Pancreas (tissue), 10 donors: ENCODE data around the gene PRSS36. TPM values are rescaled to one million over a fixed set of nuclear protein-coding genes. Genes with fewer than 3 reads are reported as not detected.

Experiments
- ATAC-seq, 4 donors: fragments of 200-7000 bp; cut with Tn5 transposase; one replicate each; pipeline versions ENCODE4 v1.8.0 to v1.9.1; 2020; ENCODE audit warnings: mild to moderate bottlenecking in 4 of 4, moderate library complexity in 4 of 4
- DNase-seq, 6 donors: peaks; one replicate each; pipeline ENCODE4 v3.0.0-alpha.2; 2020
- FAIRE-seq: peaks from 2 replicates; lab custom pipeline; 2012; peaks lifted over from hg19 to GRCh38; lab: Jason Lieb, UNC
- H3K27ac ChIP-seq, 4 donors: fragments of 200-600 bp; sonication (generic); 1 replicate in 3 of 4; 2 replicates in 1 of 4; pipeline versions ENCODE4 v1.5.0 to v1.8.0; 2020
- H3K27me3 ChIP-seq, 4 donors: fragments of 200-600 bp; one replicate each; pipeline ENCODE4 v1.8.0; 2021
- H3K36me3 ChIP-seq, 3 donors: fragments of 200-600 bp; sonication (generic) in 1 of 3; one replicate each; pipeline versions ENCODE4 v1.5.0 to v1.8.0; 2020 to 2021
- H3K4me1 ChIP-seq, 3 donors: fragments of 200-600 bp; one replicate each; pipeline ENCODE4 v1.8.0; 2021
- H3K4me3 ChIP-seq, 4 donors: fragments of 200-600 bp; sonication (generic) in 2 of 4; one replicate each; pipeline versions ENCODE4 v1.5.0 to v1.8.0; 2020 to 2021
- H3K9me3 ChIP-seq, 4 donors: fragments of 200-600 bp; one replicate each; pipeline ENCODE4 v1.8.0; 2021
- WGBS, 2 donors: extraction: QIAGEN DNeasy Blood & Tissue Kit; methylation state at CpG; one replicate each; pipeline ENCODE4 v1.1.7; 2013; 5-methylcytosine and 5-hydroxymethylcytosine counted together
- intact Hi-C, 3 donors: fragments of 100-400 bp; cut with DNase I; formaldehyde crosslinking; loops; one replicate each; pipeline versions ENCODE4 v1.11.1 to v1.14.2; 2022
- polyA plus RNA-seq, 2 donors: library from polyadenylated mRNA; stranded (reverse); fragments of 200-250 nt; gene quantifications; one replicate each; pipeline ENCODE4 v1.2.3, GENCODE V29; 2013
- total RNA-seq, 6 donors: library from RNA; stranded (reverse); fragmentation: NEBNext Ultra II Directional in 4 of 6; extraction: Animal tissue kit (Norgen Biotek cat#: 25700) in 4 of 6; gene quantifications; one replicate each; pipeline versions ENCODE4 v1.2.1 to v1.2.4, GENCODE V29; 2021 to 2023
- TF ChIP-seq, protein P1 (sequence below), 4 donors: fragments of 200-600 bp; sonication (generic) in 3 of 4; IDR thresholded peaks; one replicate each; pipeline versions ENCODE4 v1.5.0 to v1.8.0; 2021; ENCODE audit warnings: antibody characterized with exemption in 4 of 4
- donor health status: healthy with polysubstance abuse.
- donor health status: DM: no; HTN: no; CAD: no; lungs with moderate emphysema.
- donor health status: DM: no; HTN: no; CAD: no.
- donor health status: control.
- donor health status: control.
- donor health status: Bipolar disorder and iron deficiency.
- donor health status: DM: yes; HTN: yes; CAD: no.
- donor health status: DM: no; HTN: no; CAD: no.
- donor health status: DM: no; HTN: no; CAD: no.
- donor health status: DM: yes; HTN: yes; CAD: no.

Gene PRSS36
- total and polyA plus RNA-seq, 8 donors, result 0.14 to 3.1 (median 1.1) TPM

DNA sequence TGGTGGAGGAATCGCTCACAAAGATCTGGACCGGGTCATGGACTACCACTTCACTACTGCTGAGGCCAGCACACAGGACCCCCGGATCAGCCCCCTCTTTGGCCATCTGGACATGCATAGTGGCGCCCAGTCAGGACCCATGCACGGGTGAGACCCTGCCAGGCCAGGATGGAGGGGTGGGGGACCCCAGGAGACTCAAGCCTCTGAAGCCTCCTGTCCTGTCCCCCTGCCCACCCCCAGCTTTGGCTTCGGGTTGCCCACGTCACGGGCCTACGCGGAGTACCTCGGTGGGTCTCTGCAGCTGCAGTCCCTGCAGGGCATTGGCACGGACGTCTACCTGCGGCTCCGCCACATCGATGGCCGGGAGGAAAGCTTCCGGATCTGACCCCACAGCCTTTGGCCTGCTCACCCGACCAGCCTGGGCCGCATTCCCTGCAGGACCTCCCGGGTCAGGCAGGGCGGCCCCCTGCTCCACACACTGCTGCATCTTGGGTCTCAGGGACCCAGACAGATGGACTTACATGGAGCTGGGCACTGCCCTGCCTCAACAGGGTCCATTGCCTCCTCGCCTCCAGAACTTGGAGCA lies 37.9 kb downstream of the PRSS36 start:
- intact Hi-C loops, result no loop called here
- no peak for ATAC-seq
- no peak for FAIRE-seq
- 89 to 94% methylated on average over 23 of the region's 23 CpGs for WGBS, 2 donors
- no peaks in the 10 kb centered on the region for H3K27me3 ChIP-seq
- peaks cover 0 to 31% (median 0%) of the 10 kb centered on the region in 3 donors for H3K36me3 ChIP-seq
- peaks cover 10 to 35% (median 23%) of the 10 kb centered on the region in 3 donors for H3K4me1 ChIP-seq
- TF ChIP-seq, protein P1, sequence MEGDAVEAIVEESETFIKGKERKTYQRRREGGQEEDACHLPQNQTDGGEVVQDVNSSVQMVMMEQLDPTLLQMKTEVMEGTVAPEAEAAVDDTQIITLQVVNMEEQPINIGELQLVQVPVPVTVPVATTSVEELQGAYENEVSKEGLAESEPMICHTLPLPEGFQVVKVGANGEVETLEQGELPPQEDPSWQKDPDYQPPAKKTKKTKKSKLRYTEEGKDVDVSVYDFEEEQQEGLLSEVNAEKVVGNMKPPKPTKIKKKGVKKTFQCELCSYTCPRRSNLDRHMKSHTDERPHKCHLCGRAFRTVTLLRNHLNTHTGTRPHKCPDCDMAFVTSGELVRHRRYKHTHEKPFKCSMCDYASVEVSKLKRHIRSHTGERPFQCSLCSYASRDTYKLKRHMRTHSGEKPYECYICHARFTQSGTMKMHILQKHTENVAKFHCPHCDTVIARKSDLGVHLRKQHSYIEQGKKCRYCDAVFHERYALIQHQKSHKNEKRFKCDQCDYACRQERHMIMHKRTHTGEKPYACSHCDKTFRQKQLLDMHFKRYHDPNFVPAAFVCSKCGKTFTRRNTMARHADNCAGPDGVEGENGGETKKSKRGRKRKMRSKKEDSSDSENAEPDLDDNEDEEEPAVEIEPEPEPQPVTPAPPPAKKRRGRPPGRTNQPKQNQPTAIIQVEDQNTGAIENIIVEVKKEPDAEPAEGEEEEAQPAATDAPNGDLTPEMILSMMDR (IDR thresholded peaks at IDR 0.05), result no peak
- peak in 2 of 6 donors; percentile 38 to 55 for DNase-seq
- no peak overlapping the region for H3K27ac ChIP-seq
- no peak overlapping the region for H3K4me3 ChIP-seq
- no peaks in the 10 kb centered on the region for H3K9me3 ChIP-seq

DNA sequence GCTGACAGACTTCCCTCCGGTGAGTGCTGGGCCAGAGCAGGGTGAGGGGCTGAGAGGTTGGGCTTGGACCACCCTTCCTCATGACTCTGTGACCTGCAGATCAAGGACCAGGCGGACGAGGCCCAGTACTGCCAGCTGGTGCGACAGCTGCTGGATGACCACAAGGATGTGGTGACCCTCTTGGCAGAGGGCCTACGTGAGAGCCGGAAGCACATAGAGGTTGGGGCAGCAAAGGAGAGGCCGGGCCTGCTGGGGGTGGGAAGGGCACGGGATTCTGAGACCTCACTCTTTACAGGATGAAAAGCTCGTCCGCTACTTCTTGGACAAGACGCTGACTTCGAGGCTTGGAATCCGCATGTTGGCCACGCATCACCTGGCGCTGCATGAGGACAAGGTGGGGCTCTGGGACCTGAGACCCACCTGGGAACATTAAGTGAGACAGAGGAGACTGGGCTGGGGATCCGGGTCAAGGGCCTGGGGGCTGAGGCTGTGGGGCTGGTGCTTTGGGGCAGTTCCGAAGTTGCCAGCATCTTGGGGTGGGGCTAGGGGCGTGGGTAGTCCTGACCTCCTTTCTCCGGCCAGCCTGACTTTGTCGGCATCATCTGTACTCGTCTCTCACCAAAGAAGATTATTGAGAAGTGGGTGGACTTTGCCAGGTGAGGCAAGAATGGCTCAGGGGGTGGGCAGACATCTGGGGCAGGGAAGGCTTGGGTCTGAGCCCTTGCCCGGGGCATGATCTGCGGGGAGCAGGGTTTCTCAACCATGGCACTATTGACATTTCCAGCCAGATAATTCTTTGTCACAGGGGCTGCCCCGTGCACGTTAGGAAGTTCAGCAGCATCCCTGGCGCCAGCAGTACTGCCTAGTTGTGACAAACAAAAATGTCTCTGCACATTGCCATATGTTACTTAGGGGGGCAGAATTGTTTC lies 39.5 kb downstream of the PRSS36 start:
- no peaks in the 10 kb centered on the region for H3K27me3 ChIP-seq
- peaks cover 0 to 31% (median 0%) of the 10 kb centered on the region in 3 donors for H3K36me3 ChIP-seq
- H3K27ac ChIP-seq, result no peak overlapping the region
- H3K4me3 ChIP-seq, result peak overlapping the region in 1 of 4 donors; percentile 97
- peak in 2 of 6 donors; percentile 18 to 53 for DNase-seq
- intact Hi-C loops, result no loop called here
- H3K9me3 ChIP-seq, result no peaks in the 10 kb centered on the region
- FAIRE-seq, result no peak
- TF ChIP-seq, protein P1 (IDR thresholded peaks at IDR 0.05), result no peak
- no peak for ATAC-seq
- WGBS, 2 donors, result 85 to 86% methylated on average over 26 of the region's 26 CpGs
- peaks cover 14 to 35% (median 23%) of the 10 kb centered on the region in 3 donors for H3K4me1 ChIP-seq

DNA sequence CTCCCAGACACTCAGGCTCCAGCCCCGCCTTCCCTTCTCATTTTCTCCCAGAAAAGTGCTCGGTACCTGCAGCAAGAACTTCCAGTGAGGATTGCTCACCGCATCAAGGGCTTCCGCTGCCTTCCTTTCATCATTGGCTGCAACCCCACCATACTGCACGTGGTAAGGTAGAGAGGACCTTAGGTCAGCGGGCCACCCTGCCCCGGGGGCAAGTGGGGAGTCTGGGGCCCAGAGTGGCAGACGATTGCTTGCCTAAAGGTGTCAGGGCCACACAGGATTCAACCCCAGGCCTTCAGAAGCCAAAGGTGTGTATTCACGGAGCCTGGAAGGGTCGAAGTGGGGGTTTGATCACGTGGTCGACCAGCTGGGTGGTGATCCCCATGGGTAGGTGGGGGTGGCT lies 40.2 kb downstream of the PRSS36 start:
- no peak for FAIRE-seq
- no peaks in the 10 kb centered on the region for H3K27me3 ChIP-seq
- TF ChIP-seq, protein P1 (IDR thresholded peaks at IDR 0.05), result no peak
- H3K27ac ChIP-seq, result no peak overlapping the region
- 77 to 81% methylated on average over 12 of the region's 12 CpGs for whole genome bisulfite sequencing, 2 donors
- peak in 1 of 6 donors; percentile 30 for DNase-seq
- H3K9me3 ChIP-seq, result no peaks in the 10 kb centered on the region
- peaks cover 0 to 31% (median 0%) of the 10 kb centered on the region in 3 donors for H3K36me3 ChIP-seq
- ATAC-seq, result no peak
- H3K4me3 ChIP-seq, result peak overlapping the region in 2 of 4 donors; percentile 97 to 100
- intact Hi-C loops, result no loop called here
- peaks cover 14 to 34% (median 23%) of the 10 kb centered on the region in 3 donors for H3K4me1 ChIP-seq

DNA sequence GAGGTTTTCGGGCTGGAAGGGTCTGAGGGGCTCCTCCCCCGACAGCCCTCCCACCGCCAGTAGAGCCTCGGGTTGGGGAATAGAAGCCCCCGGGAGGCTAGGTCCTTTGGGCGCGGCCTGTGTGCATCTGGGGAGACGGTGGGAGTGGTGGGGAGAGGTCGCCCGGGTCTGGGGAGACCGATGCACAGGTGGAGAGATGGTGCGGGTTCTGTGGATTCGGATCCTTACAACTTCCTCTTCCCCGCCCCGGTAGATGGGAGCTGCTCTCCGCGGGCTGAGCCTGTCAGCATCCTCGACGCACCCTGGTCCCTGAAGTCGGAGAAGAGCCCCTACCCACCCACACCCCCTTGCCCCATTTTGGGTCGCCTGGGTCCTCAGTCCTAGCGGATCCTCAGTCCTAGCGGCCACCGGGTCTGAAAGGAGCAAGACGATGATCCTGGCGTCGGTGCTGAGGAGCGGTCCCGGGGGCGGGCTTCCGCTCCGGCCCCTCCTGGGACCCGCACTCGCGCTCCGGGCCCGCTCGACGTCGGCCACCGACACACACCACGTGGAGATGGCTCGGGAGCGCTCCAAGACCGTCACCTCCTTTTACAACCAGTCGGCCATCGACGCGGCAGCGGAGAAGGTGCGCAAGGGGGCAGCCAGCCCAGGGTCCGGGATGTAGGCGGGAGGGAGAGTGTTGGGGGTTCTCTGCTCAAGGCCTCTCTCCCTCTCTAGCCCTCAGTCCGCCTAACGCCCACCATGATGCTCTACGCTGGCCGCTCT lies 40.9 kb downstream of the PRSS36 start:
- no peaks in the 10 kb centered on the region for H3K9me3 ChIP-seq
- DNase-seq (peak in 3 of 6 donors; percentile 31 to 59 (median 59)), FAIRE-seq (no peak), ATAC-seq (peak in 2 of 4 donors; percentile 0 to 1)
- H3K27ac ChIP-seq, result peak overlapping the region; percentile 86 to 92 (median 91)
- H3K4me1 ChIP-seq, result peaks cover 13 to 28% (median 22%) of the 10 kb centered on the region in 3 donors
- no peaks in the 10 kb centered on the region for H3K27me3 ChIP-seq
- TF ChIP-seq, protein P1 (IDR thresholded peaks at IDR 0.05), result no peak
- peaks cover 0 to 31% (median 0%) of the 10 kb centered on the region in 3 donors for H3K36me3 ChIP-seq
- intact Hi-C loops, result no loop called here
- WGBS, 2 donors, result 32 to 38% methylated on average over 52 to 57 of the region's 57 CpGs
- H3K4me3 ChIP-seq, result peak overlapping the region; percentile 61 to 100 (median 97)
